ENCODE measurements around the gene DDX1. TPM values are rescaled to one million over a fixed set of nuclear protein-coding genes. Genes with fewer than 3 reads are reported as not detected.

Gene DDX1
- total and polyA plus RNA-seq, 2 donors (not counting 3 experiments of a cell fraction or from before 2014, with no cell fraction given): 41.2 to 117 TPM

GRCh38 chr2:15582710-15583357, 8.8 kb upstream of the DDX1 start:
- BruUV-seq (replicated peaks): no TSS peak
- TF ChIP-seq MAX (IDR thresholded peaks at IDR 0.05; ENCODE audit: insufficient read depth, insufficient read length): no peak
- no peak for TF ChIP-seq CTCF (IDR thresholded peaks at IDR 0.05; ENCODE audit: extremely low read depth in 1 of 2, insufficient read depth in 1 of 2, low read depth in 1 of 2, low read length in 2 of 2)
- no peak for TF ChIP-seq POLR2A (IDR thresholded peaks at IDR 0.05; ENCODE audit: low read depth, low read length)
- no peak for TF ChIP-seq MYC (IDR thresholded peaks at IDR 0.05; ENCODE audit: low read depth, low read length)
- TF ChIP-seq POLR2AphosphoS5 (IDR thresholded peaks at IDR 0.05; ENCODE audit: insufficient read depth, low read depth, low read length): no peak
- TF ChIP-seq FOS (IDR thresholded peaks at IDR 0.05; ENCODE audit: borderline replicate concordance, insufficient read depth, low read length): no peak
- no peak for TF ChIP-seq GATA2 (IDR thresholded peaks at IDR 0.05; ENCODE audit: insufficient read depth, insufficient read length, low read depth, low read length)
- H4K20me1 ChIP-seq (replicated peaks; ENCODE audit: control insufficient read depth, extremely low read depth, insufficient read depth, low read length): no peaks in the 10 kb centered on the region
- no peak overlapping the region for H3K27ac ChIP-seq (ENCODE audit: insufficient read depth, low read depth, low read length)
- H3K27me3 ChIP-seq (ENCODE audit: control insufficient read depth in 2 of 2, insufficient read depth in 2 of 2, low read length in 2 of 2): no peaks in the 10 kb centered on the region
- no peak overlapping the region for H3K4me2 ChIP-seq (ENCODE audit: insufficient read depth, low read length)
- dilution Hi-C loops (cut with MboI; ENCODE audit: extremely low pct_ligation_motif_present, low sequenced_read_pairs): no loop called here
- H3K36me3 ChIP-seq (ENCODE audit: control insufficient read depth in 2 of 2, extremely low read depth in 1 of 2, insufficient read depth in 2 of 2, low read length in 2 of 2): no peaks in the 10 kb centered on the region
- FAIRE-seq (no peak), DNase-seq (ENCODE audit: low read depth, low spot score) (no peak)
- H3K79me2 ChIP-seq (ENCODE audit: control insufficient read depth, insufficient read depth, low read length): no peaks in the 10 kb centered on the region
- no peaks in the 10 kb centered on the region for H3K9me3 ChIP-seq (replicated peaks; ENCODE audit: control insufficient read depth, insufficient read depth, low read length)
- H3K4me1 ChIP-seq (ENCODE audit: control insufficient read depth, extremely low read depth, insufficient read depth, low read length): peaks cover 21% of the 10 kb centered on the region
- H3K9ac ChIP-seq (replicated peaks; ENCODE audit: extremely low read depth, insufficient read depth, low read length): no peak overlapping the region
- intact Hi-C loops (cut with micrococcal nuclease): no loop called here
- no peaks in the 10 kb centered on the region for H3K9me1 ChIP-seq (replicated peaks; ENCODE audit: control insufficient read depth, extremely low read depth, insufficient read depth, low read length)
- H3K4me3 ChIP-seq (replicated peaks in 1 of 3; ENCODE audit: insufficient read depth in 1 of 3, low read depth in 1 of 3, low read length in 3 of 3): no peak overlapping the region
- CTCF ChIA-PET: no interaction called here
- POLR2A ChIA-PET: no interaction called here
- no peak overlapping the region for H2AFZ ChIP-seq (ENCODE audit: low read depth, low read length)

Measured in endothelial cell of umbilical vein (primary cell).